Measurements from ENCODE around the gene DNAI1. TPM values are rescaled to one million over a fixed set of nuclear protein-coding genes. Genes with fewer than 3 reads are reported as not detected.

The DNAI1 gene
- polyA plus RNA-seq, 1 of the 3 experiments (the other 2 are of a cell fraction): 0.46 TPM

DNA sequence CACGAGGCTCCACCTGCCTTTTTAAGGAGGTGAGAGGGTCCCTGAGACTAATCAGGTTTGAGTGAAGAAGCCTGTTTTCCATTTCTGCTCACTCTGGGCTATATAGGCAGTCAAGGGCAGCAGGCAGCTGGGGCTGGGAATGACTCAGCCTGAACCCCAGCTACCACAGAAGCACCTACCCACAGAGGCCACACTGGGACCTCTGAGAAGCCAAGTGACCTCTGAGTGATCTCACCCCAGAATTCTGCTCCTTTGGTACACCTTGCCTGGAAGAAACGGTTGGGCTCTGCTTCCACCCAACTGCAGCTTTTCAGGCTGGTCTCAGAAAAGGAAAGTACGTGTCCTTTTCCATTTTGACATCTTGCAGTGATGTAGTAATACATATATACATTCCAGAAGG, 7.1 kb upstream of the DNAI1 start:
- Histone ChIP-seq H3K36me3 (replicated peaks in 1 of 2; ENCODE audit: control insufficient read depth in 1 of 2, insufficient read depth in 2 of 2, low read length in 1 of 2) (no peaks in the 10 kb centered on the region), H2AFZ (ENCODE audit: low read depth) (no peak overlapping the region), H3K4me3 (ENCODE audit: low read depth in 2 of 2, low read length in 1 of 2) (no peak overlapping the region), H3F3A (replicated peaks; ENCODE audit: insufficient read depth) (no peaks in the 10 kb centered on the region), H3K9me3 (no peaks in the 10 kb centered on the region), H4K20me1 (ENCODE audit: insufficient read depth) (peaks cover 96% of the 10 kb centered on the region), H3K4me2 (no peak overlapping the region), H3K27me3 (ENCODE audit: insufficient read depth) (no peaks in the 10 kb centered on the region), H3K9ac (no peak overlapping the region), H3K9me2 (no peaks in the 10 kb centered on the region), H3K27ac (ENCODE audit: low read depth in 2 of 2, low read length in 1 of 2) (no peak overlapping the region), H3K4me1 (ENCODE audit: control insufficient read depth in 1 of 2, insufficient read depth in 2 of 2, low read depth in 1 of 2, low read length in 1 of 2) (peaks cover 11 to 13% of the 10 kb centered on the region in 2 experiments; a peak in 2 of 4 replicates), H3K79me2 (ENCODE audit: insufficient read depth) (peaks cover 94% of the 10 kb centered on the region)
- WGBS (ENCODE audit: low lambda C conversion rate): 81% methylated on average over 3 of the region's 3 CpGs
- ChIA-PET POLR2A (no interaction called here), CTCF (interaction anchor here (0.6 to 3.4 kb wide), 10 partner anchors 10 to 141 kb away, joined by 3 to 10 read pairs (median 4); no protein-coding TSS in a partner anchor)
- DNase-seq: no peak
- no peak for TF ChIP-seq NRF1 (IDR thresholded peaks at IDR 0.05; ENCODE audit: low read depth, low read length)
- no peak for TF ChIP-seq SMC3 (IDR thresholded peaks at IDR 0.05; ENCODE audit: low read depth, low read length)
- no peak for TF ChIP-seq JUND (IDR thresholded peaks at IDR 0.05)
- TF ChIP-seq, protein P1, sequence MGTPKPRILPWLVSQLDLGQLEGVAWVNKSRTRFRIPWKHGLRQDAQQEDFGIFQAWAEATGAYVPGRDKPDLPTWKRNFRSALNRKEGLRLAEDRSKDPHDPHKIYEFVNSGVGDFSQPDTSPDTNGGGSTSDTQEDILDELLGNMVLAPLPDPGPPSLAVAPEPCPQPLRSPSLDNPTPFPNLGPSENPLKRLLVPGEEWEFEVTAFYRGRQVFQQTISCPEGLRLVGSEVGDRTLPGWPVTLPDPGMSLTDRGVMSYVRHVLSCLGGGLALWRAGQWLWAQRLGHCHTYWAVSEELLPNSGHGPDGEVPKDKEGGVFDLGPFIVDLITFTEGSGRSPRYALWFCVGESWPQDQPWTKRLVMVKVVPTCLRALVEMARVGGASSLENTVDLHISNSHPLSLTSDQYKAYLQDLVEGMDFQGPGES (IDR thresholded peaks at IDR 0.05; ENCODE audit: low read depth, low read length): no peak
- no peak for TF ChIP-seq FOXJ3 (CRISPR knock-in tag; IDR thresholded peaks at IDR 0.05)
- TF ChIP-seq FOXM1 (IDR thresholded peaks at IDR 0.05; ENCODE audit: low read depth): no peak
- TF ChIP-seq GABPA (IDR thresholded peaks at IDR 0.05; ENCODE audit: low read depth): no peak
- no peak for TF ChIP-seq TEAD4 (IDR thresholded peaks at IDR 0.05; ENCODE audit: borderline replicate concordance, insufficient read depth)
- no peak for TF ChIP-seq NFIC (IDR thresholded peaks at IDR 0.05; ENCODE audit: borderline replicate concordance)
- TF ChIP-seq, protein P2, sequence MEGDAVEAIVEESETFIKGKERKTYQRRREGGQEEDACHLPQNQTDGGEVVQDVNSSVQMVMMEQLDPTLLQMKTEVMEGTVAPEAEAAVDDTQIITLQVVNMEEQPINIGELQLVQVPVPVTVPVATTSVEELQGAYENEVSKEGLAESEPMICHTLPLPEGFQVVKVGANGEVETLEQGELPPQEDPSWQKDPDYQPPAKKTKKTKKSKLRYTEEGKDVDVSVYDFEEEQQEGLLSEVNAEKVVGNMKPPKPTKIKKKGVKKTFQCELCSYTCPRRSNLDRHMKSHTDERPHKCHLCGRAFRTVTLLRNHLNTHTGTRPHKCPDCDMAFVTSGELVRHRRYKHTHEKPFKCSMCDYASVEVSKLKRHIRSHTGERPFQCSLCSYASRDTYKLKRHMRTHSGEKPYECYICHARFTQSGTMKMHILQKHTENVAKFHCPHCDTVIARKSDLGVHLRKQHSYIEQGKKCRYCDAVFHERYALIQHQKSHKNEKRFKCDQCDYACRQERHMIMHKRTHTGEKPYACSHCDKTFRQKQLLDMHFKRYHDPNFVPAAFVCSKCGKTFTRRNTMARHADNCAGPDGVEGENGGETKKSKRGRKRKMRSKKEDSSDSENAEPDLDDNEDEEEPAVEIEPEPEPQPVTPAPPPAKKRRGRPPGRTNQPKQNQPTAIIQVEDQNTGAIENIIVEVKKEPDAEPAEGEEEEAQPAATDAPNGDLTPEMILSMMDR (IDR thresholded peaks at IDR 0.05): no peak
- TF ChIP-seq, protein P3, sequence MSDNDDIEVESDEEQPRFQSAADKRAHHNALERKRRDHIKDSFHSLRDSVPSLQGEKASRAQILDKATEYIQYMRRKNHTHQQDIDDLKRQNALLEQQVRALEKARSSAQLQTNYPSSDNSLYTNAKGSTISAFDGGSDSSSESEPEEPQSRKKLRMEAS (IDR thresholded peaks at IDR 0.05; ENCODE audit: low read depth): no peak
- TF ChIP-seq PBX3 (IDR thresholded peaks at IDR 0.05): no peak
- no peak for TF ChIP-seq REST (IDR thresholded peaks at IDR 0.05; ENCODE audit: low read depth, low read length)
- TF ChIP-seq CHD2 (IDR thresholded peaks at IDR 0.05; ENCODE audit: low read length, partially characterized antibody): no peak
- TF ChIP-seq EZH2phosphoT487 (IDR thresholded peaks at IDR 0.05; ENCODE audit: borderline replicate concordance, low read depth): no peak
- TF ChIP-seq, protein P4, sequence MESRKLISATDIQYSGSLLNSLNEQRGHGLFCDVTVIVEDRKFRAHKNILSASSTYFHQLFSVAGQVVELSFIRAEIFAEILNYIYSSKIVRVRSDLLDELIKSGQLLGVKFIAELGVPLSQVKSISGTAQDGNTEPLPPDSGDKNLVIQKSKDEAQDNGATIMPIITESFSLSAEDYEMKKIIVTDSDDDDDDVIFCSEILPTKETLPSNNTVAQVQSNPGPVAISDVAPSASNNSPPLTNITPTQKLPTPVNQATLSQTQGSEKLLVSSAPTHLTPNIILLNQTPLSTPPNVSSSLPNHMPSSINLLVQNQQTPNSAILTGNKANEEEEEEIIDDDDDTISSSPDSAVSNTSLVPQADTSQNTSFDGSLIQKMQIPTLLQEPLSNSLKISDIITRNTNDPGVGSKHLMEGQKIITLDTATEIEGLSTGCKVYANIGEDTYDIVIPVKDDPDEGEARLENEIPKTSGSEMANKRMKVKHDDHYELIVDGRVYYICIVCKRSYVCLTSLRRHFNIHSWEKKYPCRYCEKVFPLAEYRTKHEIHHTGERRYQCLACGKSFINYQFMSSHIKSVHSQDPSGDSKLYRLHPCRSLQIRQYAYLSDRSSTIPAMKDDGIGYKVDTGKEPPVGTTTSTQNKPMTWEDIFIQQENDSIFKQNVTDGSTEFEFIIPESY (IDR thresholded peaks at IDR 0.05; ENCODE audit: borderline replicate concordance, low read depth): no peak
- TF ChIP-seq TAF1 (IDR thresholded peaks at IDR 0.05; ENCODE audit: borderline replicate concordance, low read depth, low read length): no peak
